Smooth muscle cell of the brain vasculature (primary cell): Measurements from ENCODE around the gene FAM53A.
"Not testable (repeated sequence)": the region's sequence is repeated elsewhere in the genome, so short reads cannot be mapped to it uniquely, and the experiment has no call there.

Experiments used
- DNase-seq: peaks from one replicate; pipeline ENCODE4 v3.0.0-alpha.2; 2012; ENCODE audit warnings: low read depth, low spot score

FAM53A gene

DNA sequence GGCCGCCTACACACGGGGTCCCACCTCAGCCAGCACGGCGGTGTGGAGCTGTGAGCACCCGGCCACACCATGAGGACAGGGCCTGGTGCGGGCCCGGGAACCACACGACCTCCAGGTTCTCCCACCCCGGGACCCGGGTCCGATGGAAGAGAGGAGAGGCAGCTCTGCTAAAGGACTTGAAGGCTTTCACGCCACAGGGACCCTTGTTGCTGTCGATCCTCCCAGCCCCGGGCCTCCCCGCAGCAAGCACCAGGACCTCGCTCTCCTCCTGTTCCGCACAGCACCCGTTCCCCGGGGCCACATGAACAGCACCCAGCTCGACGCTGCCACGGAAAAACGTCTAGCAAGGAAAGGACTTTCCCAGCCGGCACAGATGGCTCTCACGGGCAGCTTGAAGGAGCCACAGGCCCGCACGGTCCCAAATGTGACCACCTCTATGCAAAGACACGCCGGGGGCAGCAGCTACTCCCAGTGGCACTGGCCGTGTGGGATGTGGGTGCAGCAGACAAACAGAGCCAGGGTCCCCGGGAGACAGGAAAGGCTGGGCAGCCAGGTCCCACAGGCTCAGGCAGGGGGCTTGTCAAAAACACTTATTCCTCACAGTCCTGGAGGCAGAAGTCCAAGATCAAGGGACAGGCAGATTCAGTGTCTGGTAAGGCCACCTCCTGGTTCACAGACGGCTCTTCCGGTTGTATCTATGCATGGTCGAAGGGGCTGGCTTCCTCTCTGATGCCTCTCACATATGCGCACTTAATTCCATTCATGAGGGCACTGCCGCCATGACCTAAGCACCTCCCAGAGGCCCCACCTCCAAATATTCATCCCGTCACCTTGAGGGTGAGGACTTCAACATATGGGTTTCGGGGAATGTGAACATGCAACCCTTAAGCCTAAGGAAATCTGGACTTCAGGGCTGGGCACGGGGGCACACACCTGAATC lies 24.7 kb downstream of the FAM53A start:
- no peak for DNase-seq

DNA sequence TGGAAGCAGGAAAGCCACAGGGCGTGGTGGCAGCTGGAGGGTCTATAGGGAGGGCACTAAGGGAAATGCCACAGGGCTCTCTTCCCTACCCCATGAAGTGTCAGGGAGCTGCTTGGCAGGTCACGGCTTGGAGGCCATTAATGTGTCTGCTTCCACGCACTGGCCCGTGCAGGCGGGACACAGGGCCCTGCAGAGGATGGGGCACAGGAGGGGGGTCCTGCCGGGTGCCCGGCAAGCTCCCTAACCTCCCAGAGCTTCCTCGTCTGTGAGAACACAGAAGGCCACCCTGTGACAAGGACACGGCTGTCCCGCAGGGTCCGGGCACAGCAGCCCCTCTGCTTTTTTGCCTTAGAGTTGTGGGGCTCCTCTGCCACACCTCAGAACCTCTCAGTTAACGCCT lies 25.5 kb downstream of the FAM53A start:
- no peak for DNase-seq

DNA sequence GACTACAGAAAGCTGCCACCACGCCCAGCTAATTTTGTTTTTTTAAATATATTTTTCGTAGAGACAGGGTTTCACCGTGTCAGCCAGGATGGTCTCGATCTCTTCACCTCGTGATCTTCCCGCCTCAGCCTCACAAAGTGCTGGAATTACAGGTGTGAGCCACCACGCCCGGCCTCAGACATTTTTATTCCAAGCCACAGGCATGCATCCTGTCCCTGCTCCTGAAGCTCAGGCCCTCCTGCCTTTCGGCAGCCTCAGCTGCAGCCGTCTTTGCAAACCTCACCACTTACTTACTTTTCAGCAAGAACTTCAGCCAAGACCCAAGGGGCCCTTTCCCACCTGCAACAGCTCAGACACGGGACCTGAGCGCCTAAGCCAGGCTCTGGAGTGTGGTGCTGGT lies 26.0 kb downstream of the FAM53A start:
- DNase-seq = no peak

DNA sequence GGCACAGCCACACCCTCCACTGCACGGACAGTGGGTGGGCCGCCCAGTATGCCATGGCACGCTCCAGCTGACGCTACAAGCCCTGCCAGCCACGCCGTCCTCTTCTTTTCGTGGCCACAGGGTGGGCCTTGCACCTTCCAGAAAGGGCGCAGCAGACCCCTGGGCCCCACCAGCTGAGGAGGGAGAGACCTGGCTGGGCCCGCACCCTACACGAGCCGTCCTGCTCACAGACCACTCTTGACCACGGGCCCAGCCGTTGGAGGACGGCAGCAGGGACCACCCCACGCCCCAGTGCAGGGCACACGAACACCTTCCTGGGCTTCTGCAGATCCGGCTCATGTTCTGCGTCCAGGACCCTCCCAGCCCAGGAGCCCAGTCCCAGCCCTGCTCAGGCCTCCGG lies 27.1 kb downstream of the FAM53A start:
- DNase-seq = no peak

DNA sequence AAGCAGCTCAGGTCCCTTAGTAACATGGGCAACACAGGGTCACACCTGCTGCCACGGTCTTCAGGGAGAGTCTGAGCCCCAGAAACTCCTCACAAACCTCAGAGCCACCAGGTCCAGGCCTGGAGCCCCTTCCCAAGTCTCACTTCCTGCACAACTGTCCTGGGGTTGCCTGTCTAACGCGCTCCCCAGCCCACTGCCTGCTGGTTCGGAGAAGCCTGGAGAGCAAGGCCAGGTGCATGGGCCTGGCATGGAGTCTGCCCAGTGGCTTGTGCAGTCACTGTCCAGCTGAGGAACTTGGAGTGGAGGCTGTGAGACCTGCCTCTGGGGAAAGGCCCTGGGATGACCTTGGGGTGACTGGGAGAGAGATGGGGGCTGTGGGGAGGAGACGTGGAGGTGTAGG lies 28.0 kb downstream of the FAM53A start:
- no peak for DNase-seq

DNA sequence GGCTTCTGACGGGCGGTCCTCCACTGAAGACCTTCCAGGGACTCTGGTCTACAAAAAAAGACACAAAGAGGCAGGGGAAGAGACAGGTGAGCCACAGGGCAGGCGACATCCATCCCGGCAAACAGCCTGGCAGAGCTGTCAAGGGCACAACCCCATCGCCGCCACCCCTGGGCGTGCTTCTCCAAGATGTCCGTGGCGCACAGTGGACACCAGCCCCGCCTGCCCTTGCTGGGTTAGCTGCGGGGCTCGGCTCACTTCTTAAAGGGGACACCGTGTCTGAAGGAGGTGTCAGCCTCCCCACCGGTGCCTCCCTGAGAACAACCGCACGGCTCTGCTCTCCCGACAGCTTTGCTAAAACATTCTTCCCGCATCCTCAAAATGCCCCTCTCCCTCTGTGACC lies 28.4 kb downstream of the FAM53A start:
- DNase-seq = no peak

DNA sequence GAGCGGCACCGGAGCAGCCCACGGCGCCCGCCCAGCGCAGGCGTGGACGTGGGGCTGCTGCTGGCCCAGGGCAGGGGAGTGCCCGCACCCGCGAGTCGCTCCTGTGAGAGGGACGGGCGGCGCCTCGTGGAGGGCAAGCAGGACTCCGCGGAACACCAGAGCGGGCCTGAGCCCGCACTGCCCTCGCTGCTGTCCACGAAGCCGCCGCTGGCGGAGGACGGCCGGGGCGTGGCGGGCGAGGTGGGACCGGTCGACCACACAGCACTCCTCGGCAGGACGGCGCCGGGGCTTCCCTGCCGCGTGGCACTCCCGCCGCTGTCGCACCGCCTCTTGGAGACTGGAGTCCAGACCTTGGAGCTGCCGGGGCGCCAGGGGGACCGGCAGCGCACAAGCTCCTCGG lies 29.0 kb downstream of the FAM53A start:
- no peak for DNase-seq

DNA sequence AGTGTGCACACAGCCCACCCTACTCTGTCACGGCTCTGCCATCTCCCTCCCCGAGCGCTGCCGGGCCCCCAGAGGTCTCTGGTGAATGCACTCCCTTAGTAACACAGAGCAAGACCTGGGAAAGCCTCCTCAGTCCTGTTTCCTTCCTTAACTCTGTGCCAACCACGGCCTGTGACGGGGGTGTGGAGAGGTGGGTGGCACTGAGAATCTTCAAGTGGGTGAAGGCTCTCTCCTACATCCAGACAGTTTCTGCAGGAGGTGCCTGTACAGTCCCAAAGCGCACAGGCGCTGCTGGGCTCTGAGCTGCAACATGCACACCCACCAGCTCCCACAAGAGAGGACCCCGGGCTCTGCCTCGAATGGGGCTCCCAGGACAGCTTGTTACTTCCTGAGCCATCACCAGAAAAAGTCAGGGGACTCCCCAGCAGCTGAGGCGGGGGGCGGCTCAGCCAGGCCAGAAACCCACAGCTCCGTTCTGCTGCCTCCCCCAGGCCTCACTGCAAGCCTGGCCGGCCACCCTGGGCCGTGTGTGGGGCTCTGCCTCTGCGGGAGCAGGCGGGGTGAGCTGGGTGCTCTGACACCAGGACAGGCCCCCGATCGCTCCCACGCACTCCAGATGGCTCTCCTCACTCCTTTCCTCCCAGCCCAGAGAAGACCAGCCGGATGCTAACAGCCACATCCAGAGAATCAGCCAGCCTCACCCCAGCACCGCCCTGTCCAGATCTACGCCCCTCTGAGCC lies 29.7 kb downstream of the FAM53A start:
- no peak for DNase-seq

DNA sequence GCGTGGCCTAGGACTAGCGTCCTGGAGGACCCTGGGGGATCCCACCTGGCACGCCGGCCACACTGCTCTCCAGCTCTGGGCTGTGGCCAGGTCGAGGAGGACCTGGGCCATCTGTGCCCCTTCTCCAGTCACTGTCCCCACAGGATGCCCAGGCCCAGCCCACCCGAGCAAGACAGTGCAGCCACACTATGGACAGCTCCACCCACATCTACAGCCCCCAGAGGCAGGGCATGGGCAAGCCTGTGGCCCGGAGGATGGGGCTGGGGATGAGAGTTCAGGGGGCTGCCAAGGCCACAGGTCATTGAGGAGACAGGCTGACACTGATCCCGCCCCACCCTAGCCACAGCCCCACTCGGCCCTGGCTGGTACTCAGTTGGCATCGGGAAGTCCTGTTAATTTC lies 30.3 kb downstream of the FAM53A start:
- no peak for DNase-seq

DNA sequence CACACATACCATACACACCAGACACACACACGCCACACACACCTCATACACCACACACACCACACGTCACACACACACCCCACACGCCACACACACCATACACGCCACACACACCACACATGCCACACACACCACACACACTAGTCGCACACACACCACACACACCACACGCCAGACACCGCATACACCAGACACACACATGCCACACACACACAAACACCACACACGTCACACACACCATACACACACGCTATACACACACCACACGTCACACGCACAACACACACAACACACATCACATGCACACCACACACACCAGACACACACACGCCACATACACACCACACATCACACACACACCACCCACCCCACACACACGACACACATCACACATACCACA lies 32.0 kb downstream of the FAM53A start:
- DNase-seq = no peak

DNA sequence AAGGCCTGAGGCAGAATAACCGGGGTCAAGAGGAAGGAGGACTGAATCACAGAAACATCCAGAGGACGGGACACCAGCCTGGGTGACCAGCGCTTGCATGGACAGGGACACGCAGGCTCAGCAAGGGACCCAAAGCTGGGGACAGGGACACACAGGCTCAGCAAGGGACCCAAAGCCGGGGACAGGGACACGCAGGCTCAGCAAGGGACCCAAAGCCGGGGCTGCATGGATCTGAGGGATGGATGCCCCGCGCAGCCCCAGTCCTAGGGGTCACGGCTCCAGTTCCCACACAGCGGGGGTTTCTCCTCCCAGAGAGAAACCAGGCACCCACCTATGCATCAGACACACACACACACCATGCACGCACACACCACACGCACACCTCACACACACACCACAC lies 32.5 kb downstream of the FAM53A start:
- no peak for DNase-seq

DNA sequence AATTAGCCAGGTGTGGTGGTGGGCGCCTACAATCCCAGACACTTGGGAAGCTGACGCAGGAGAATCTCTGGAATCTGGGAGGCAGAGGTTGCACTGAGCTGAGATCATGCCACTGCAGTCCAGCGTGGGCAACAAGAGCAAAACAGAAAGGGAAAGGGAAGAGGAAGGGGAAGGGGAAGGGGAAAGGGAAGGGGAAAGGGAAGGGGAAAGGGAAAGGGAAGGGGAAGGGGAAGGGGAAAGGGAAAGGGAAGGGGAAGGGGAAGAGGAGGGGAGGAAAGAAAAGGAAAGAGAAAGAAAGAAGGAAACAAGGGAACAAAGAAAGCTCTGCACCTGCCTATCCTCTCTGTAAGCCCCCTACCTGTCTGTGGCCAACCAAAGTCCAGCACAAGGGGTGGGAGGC lies 35.2 kb downstream of the FAM53A start:
- no peak for DNase-seq

DNA sequence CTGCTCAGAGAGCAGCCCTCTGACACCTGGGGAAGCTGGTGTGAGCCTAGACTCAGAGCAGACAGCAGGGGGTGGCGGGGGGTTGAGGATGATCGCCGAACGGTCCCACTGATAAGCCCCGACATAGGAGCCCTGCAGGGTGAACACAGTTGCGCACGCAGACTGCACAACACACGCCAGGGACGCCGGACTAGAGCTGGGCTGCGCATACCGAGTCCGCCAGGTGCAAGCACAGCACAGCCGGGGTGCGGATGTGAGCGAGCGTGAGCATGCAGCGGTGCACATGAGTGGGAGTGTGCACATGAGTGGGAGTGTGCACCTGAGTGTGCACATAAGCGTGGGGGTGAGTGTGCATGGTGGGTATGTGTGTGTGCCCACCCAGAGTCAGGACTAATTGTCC lies 36.7 kb downstream of the FAM53A start:
- DNase-seq = no peak

DNA sequence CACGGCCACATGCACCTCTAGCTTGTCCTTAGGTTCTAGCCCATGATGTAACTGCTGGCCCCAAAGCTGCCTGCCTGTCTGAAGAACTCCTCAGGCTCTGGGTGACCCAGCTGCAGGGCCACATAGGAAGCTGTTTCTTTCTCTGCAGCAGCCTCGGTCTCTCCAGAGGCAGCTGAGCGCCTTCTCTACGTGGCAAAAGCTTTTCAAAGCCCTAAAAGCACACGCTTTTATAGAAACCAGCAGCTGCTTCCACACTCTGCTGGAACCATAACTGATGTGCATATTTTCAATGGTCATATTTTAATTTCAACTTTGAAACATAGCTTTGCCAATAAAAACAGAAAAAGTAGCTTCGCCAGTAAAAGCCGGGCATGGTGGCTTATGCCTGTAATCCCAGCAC lies 37.4 kb downstream of the FAM53A start:
- no peak for DNase-seq

DNA sequence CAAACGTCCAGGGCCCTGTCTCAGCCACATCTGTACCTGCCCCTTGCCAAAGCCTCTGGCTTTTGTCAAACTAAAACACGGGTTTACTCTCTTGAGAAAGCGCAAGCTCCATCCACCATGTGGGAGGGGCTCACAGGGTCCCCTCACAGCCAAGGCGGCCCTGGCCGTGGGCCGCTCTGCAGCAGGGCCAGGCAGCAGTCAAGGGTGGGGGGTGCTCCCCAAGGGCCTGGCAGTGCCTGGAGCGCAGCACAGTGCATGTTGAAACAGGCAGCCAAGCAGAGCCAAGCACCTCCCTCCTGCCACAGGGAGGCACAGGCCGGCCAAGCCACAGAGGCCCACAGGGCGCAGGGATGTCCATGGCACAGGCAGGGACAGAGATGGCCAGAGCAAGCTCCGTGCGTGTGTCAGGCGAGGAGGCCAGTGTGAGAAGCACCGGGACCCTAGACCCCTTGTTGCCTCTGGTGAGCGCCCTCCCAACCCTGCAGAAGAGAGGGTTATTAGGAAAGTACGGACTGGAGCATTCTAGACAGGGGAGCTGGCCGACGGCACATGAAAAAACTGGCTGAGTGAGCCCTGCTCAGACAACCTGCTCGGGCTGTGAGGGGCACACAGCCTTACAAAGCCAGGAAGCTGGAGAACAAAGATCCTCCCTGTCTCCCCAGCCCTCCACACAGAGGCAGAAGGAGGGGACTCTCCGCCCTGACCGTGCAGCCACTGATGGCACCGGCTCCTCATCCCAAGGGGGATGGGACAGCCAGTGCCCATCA lies 39.0 kb downstream of the FAM53A start:
- DNase-seq = no peak

DNA sequence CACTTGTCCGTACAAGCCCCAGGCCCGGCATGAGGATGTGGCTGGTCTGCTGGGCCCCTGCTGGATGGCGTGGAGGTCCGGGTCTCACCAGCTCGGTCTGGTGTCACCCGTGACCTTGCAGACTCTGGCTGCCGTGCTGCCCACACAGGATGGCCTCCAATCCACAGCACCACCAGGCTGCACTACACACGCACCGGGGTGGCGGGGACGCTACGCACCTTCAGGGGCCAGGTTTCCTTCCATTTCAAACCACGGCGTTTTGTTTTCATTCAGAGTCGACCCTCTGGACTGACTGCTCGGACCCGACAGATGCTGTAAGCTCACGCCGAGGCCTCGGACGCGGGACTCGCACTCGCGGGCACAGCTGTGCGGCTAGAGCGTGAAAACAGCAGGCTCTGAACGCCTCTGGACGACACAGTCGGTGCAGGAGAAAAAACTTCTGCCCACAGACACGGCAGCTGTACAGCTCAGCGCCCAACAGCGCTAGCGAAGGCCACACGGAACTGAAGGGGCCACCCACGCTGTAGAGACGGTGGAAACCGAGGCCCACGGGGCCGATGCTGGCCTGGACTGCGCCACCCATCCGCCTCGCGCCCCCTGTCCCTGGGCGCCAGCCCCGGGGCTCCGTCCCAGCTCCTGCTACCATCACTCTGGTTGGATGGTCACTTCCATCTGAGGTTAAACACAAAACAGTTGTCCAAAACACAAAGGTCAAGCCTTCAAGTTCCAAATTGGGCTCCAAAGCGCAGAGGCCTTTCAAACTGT lies 40.0 kb downstream of the FAM53A start:
- DNase-seq = no peak

DNA sequence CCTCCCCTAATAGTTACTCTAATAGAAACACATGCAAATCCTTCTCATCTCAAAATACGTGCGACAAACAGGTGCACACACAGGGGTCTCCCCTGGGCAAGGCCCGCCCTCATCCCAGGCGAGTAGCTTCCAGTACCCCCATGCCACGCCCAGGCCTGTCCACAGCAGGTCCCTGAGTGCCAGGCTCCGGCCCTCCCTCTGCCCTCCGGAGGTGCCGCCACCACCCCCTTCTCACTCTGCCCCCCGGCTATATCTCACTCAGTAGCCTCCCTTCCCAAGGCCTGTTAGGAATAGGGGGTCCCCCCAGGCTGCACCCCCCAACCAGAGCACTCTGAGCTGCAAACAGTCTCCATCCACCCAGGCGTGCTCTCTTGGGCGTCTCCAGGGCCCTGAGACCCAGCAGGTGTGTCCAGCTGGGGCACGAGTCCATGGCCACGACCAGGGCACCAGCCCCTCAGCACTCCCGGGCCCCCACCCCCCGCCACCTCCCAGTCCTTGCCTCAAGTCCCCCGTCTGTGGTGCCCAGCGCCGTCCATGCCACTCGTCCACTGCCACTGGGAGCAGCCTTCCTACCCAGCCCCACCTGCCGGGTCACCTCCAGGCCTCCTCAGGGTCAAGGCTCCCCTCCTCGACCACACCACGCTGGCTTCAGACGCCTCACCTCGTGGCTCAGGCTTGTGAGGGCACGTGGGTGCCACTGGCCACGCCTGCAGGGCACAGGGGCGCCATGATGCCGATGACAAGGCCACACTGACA lies 41.7 kb downstream of the FAM53A start:
- no peak for DNase-seq

DNA sequence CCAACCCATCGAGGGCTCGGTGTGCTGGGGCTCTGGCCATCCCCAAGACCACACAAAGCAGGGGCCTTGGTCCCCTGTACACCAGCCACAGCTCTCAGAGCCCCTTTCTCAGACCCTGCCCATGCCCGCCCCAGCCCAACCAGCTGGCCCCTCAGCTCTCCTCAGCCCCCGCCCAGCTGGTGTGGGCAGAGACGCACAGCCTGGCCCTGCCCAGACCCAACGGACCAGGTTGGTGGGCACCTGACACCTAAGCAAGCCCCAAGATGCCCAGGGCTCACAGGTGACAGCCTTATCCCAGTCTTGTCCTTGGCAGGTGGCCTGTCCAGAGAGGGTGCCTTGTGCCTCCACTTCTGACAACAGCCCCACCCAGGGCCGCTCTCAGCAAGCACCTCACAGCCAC lies 42.4 kb downstream of the FAM53A start:
- DNase-seq = no peak

DNA sequence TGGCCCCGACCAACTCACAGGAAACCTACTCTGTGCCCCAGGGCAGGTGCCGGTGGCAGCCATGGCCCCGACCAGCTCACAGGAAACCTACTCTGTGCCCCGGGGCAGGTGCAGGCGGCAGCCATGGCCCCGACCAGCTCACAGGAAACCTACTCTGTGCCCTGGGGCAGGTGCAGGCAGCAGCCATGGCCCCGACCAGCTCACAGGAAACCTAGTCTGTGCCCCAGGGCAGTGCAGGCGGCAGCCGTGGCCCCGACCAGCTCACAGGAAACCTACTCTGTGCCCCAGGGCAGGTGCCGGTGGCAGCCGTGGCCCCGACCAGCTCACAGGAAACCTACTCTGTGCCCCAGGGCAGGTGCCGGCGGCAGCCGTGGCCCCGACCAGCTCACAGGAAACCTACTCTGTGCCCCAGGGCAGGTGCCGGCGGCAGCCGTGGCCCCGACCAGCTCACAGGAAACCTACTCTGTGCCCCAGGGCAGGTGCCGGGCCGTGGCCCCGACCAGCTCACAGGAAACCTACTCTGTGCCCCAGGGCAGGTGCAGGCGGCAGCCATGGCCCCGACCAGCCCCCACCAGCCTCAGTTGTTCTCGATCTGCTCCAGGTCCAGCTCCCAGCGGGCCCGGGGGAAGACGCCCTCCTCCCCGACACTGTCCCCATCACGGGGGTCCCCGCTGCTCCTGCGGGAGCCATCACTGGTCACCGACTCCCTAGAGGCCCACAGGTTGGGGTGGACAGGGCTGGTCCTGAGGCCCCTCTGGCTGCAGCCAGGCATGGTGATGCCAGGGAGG lies 43.2 kb downstream of the FAM53A start:
- DNase-seq = not testable (repeated sequence)

DNA sequence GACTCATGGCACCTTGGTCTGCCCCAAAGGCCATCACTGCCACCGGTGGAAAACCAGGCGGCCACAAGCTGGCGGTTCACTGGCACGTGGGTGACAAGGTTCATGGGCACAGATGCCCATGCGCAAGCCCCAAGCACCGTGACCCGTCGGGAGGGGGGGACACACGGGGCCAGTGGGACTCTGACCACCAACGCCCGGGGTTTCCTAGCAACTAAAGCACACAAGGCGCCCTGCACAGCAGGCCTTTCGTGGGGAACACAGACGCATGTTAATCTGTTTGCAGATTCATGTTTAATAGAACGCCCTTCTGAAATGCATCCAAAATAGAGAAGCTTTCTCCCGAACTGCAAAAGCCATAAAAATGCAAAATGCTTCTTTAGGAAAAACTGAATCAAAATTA lies 43.9 kb downstream of the FAM53A start:
- DNase-seq = no peak
